GM12891 (cell line): ENCODE measurements around the gene RARB.

Experiments
- PAX5 ChIP-seq: IDR thresholded peaks from 2 replicates; pipeline ENCODE4 v1.6.1; 2011; ENCODE audit warnings: low read length, moderate library complexity, mild to moderate bottlenecking; ENCODE audit not compliant: insufficient read depth, severe bottlenecking
- POLR2A ChIP-seq: IDR thresholded peaks from 2 replicates; pipeline ENCODE4 v1.6.1; 2011; ENCODE audit warnings: low read depth, low read length, control low read depth
- POLR2AphosphoS5 ChIP-seq: IDR thresholded peaks from 2 replicates; pipeline ENCODE4 v1.6.1; 2011; ENCODE audit warnings: low read depth, low read length, control low read depth
- POU2F2 ChIP-seq: IDR thresholded peaks from 2 replicates; pipeline ENCODE4 v1.6.1; 2011; ENCODE audit warnings: low read depth, mild to moderate bottlenecking, control low read depth, low read length, moderate library complexity
- SPI1 ChIP-seq: IDR thresholded peaks from 2 replicates; pipeline ENCODE4 v1.6.1; 2011; ENCODE audit warnings: low read depth, low read length, control low read depth

DNA sequence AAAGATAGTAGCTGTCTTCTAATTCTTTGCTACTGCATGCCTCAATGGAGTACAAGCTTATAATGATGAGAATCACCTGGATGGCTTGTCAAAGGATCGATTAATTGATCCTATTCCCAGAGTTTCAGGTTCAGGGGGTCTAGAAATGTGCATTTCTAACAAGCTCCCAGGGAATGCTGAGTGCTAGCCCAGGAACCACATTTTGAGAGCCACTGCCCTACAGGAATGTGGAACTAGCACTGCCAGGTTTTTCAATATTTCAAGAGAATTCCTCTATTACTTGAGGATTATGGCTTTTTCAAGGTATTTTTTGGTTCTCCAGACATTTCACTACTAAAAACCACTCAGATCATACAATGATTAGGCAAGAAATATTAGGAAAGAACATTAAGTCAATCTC is 52.7 kb downstream of the RARB start:
- TF ChIP-seq SPI1: no peak
- TF ChIP-seq PAX5: no peak
- TF ChIP-seq POLR2A: no peak
- no peak for TF ChIP-seq POLR2AphosphoS5
- TF ChIP-seq POU2F2: no peak
